Stimulated activated effector memory CD8-positive, alpha-beta T cell treated with anti-CD3 and anti-CD28 coated beads, Interleukin-12 subunit alpha, Interleukin-12 subunit beta, amount 100 ng/mL, for 72 hours (primary cell): ENCODE measurements around the gene WNT1.

Experiments used
- ATAC-seq: fragments of 150-1000 bp; cut with Tn5 transposase; 2 replicates; pipeline ENCODE4 v1.10.0; 2021
- DNase-seq, 2 donors: peaks; one replicate each; pipeline ENCODE4 v3.0.0; 2021 to 2022; ENCODE audit warnings: low spot score in 2 of 2
- H3K27ac Mint-ChIP-seq: one replicate; pipeline ENCODE4 v1.8.0; 2022; ENCODE audit warnings: mild to moderate bottlenecking, mixed read lengths
- H3K36me3 Mint-ChIP-seq: one replicate; pipeline ENCODE4 v1.8.0; 2022; ENCODE audit warnings: mild to moderate bottlenecking, mixed read lengths
- H3K4me1 Mint-ChIP-seq: one replicate; pipeline ENCODE4 v1.8.0; 2022; ENCODE audit warnings: mixed read lengths
- H3K4me3 Mint-ChIP-seq: one replicate; pipeline ENCODE4 v1.8.0; 2022; ENCODE audit warnings: mild to moderate bottlenecking, mixed read lengths
- H3K9me3 Mint-ChIP-seq: one replicate; pipeline ENCODE4 v1.8.0; 2022; ENCODE audit warnings: mixed read lengths

The WNT1 gene

DNA sequence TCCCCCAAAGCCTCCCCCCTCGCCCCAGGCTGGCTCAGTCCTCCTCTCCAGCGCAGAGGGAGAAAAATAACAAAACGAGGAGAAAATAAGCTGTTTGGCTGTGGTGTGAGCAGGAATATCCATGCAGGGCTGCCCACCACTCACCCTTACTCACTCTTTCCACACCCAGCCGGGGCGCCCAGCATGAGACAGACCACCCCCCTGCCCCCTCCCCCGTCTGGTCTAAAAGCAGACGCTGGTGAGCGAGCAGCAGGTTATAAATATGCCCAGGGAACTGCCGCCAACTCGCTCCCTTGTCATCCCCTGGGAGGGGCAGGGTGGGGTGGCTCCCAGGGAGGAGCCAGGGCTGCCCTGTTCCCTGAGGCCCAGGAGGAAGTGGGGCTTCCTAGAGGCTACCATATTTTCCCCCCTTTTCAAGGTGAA, 7.4 kb downstream of the WNT1 start:
- Mint-ChIP-seq H3K36me3 (peaks cover 8% of the 10 kb centered on the region), H3K9me3 (no peaks in the 10 kb centered on the region), H3K27ac (no peak overlapping the region), H3K4me3 (no peak overlapping the region), H3K4me1 (peaks cover 34% of the 10 kb centered on the region)
- DNase-seq (no peak), ATAC-seq (no peak)

DNA sequence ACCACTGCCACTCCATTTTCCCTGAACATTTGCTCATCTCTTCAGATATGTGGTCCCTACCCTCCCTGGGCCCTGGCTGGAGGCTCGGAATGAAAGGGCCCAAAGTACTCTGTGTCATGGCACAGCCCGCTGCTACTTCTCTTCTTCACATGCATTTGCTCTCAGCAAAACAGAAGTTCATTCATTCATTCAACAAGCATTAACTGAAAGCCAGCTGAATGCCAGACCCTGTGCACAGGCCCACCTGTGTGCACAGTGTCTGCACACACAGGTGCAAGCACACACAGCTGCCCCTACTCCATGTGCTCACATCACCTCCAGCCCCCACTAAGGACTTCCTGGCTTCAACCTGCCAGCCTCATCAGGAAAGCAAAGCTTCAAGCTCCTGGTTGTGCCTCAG, 7.8 kb downstream of the WNT1 start:
- Mint-ChIP-seq H3K4me1 (peaks cover 30% of the 10 kb centered on the region), H3K9me3 (no peaks in the 10 kb centered on the region), H3K36me3 (peaks cover 8% of the 10 kb centered on the region), H3K27ac (no peak overlapping the region), H3K4me3 (no peak overlapping the region)
- no peak for ATAC-seq
- DNase-seq = no peak

DNA sequence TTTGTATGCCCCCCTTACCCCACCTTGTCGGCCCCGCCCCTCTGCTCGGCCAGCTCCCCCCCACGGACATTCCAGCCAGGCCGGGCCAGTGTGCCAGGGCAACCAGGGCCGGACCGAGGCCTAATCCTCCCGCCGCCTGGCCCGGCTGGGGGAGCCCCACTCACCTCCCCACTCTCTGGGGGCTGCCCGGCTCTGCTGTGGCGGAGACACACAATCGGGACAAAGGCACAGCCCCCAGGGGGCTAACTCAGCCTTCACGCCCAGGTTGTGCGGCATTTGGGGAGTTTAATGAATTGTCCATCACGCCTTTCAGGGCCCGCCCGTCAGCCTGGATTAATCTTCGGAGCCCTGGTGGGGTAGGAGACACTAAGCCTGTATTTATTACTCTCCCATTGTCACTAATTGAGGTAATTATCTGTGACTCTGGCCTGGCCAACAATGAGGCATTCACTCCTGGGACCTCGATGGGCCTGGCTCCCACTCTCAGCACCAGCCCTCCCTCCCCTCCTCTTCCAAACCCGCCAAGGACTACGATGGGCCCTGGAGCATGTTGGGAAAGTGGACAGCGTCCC, 8.7 kb downstream of the WNT1 start:
- H3K27ac Mint-ChIP-seq = no peak overlapping the region

DNA sequence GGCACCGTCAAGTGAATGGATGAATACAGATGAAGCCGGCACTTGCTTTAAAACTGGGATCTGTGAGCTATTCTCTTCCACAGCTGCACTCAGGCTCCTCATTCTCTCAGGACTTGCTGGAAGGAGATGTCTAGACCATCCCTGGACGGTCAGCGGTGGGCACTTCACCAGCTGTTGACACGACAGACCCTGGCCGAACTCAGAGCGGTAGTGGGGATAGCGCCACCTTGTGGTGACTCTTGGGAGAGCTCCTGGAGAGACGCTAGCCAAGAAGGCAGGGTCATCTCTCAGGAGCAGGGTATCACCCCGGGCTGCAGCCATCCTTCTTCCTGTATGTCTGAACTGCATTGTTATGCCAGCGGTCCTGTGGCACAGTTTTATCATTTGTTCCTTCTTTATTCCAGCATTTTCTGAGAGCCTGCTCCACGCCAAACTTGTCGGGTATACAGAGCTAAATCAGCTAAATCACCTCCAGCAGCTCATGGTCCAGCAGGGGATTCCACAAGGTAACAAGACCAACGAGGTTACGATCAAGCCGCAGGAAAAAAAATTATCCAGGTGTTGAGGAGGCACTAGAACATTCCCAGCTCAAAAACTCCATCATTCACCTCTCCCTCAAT, 10.0 kb downstream of the WNT1 start:
- Mint-ChIP-seq H3K4me3 (no peak overlapping the region), H3K27ac (no peak overlapping the region), H3K4me1 (peaks cover 11% of the 10 kb centered on the region), H3K9me3 (no peaks in the 10 kb centered on the region), H3K36me3 (no peaks in the 10 kb centered on the region)
- DNase-seq (peak; percentile 85 to 94), ATAC-seq (peak; percentile 80)

More for the DNA sequence above, 8.7 kb downstream of the WNT1 start:
- no peaks in the 10 kb centered on the region for H3K9me3 Mint-ChIP-seq
- peaks cover 3% of the 10 kb centered on the region for H3K36me3 Mint-ChIP-seq
- peaks cover 21% of the 10 kb centered on the region for H3K4me1 Mint-ChIP-seq
- DNase-seq = no peak
- H3K4me3 Mint-ChIP-seq = no peak overlapping the region
- ATAC-seq = no peak

DNA sequence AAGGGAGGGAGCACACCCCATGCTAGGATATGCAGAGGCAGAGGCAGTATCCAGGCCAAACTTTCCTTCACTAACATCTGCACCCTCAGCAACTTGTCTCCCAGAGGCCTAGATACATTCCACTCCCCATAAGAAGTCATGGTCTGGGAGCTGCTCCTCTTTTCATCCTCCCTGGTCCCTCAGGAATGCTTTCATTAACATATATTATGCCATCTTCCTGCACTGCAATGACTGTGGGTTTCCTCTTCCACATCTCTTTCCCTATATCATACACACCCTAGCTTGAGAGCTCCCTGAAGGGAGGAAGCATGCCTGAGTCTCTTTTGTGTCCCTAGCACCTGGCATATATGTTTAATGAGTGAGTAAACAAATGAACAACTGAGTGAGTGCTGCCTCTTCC, 12.4 kb downstream of the WNT1 start:
- H3K9me3 Mint-ChIP-seq = no peaks in the 10 kb centered on the region
- no peaks in the 10 kb centered on the region for H3K36me3 Mint-ChIP-seq
- H3K27ac Mint-ChIP-seq = no peak overlapping the region
- DNase-seq (no peak), ATAC-seq (no peak)
- H3K4me1 Mint-ChIP-seq = peaks cover 18% of the 10 kb centered on the region
- no peak overlapping the region for H3K4me3 Mint-ChIP-seq

DNA sequence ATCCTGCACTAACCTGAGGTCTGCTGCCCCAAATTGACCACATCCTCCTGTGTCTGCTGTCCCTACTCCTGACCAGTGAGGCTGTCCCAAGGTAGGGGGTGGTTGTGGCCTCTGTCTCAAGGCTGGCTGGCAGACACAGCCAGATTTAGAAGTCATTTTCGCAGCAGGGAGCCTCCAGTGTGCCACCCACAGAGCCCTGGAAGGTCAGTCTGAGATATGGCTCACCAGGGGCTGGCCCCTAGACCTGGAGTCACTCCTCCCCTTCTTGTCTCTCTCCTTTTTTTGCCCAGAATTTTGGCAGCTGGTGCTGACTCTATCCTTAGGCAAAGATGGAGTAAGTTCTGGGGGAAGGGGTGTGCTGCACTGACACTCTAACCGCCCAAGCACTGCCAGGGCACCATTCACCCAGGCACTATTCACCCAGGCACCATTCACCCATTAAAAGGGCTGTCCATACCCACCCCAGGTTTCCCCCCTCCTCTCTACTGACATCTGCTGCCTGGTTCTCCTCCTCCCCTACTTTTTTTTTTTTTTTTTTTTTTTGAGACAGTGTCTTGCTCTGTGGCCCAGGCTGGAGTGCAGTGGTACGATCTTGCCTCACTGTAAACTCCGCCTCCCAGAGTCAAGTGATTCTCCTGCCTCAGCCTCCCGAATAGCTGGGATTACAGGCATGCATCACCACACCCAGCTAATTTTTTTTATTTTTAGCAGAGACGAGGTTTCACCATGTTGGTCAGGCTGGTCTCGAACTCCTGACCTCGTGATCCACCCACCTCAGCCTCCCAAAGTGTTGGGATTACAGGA, 13.3 kb downstream of the WNT1 start:
- no peak overlapping the region for H3K27ac Mint-ChIP-seq
- ATAC-seq (no peak), DNase-seq (no peak)
- no peaks in the 10 kb centered on the region for H3K36me3 Mint-ChIP-seq
- H3K4me3 Mint-ChIP-seq = no peak overlapping the region
- H3K4me1 Mint-ChIP-seq = peaks cover 25% of the 10 kb centered on the region
- H3K9me3 Mint-ChIP-seq = no peaks in the 10 kb centered on the region

DNA sequence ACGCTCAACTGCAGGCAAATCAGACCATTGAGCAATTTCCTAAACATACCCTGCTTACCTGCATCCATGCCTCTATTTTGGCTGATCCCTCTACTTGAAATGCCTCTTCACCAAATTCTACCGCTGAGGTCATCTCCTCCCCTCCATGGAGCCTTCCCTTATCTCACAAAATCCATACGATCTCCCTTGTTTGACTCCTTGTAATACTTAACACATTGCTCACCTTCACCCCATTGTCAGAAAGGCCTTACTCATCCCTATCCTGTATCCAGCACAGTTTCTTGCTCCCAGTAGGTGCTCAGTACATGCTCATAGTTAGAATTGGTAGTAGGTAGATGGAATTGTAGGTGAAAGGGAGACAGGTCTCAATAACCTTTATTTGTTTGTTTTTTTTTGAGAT, 15.7 kb downstream of the WNT1 start:
- ATAC-seq (no peak), DNase-seq (no peak)
- Mint-ChIP-seq H3K27ac (no peak overlapping the region), H3K4me3 (no peak overlapping the region), H3K4me1 (peaks cover 29% of the 10 kb centered on the region), H3K36me3 (no peaks in the 10 kb centered on the region), H3K9me3 (no peaks in the 10 kb centered on the region)

DNA sequence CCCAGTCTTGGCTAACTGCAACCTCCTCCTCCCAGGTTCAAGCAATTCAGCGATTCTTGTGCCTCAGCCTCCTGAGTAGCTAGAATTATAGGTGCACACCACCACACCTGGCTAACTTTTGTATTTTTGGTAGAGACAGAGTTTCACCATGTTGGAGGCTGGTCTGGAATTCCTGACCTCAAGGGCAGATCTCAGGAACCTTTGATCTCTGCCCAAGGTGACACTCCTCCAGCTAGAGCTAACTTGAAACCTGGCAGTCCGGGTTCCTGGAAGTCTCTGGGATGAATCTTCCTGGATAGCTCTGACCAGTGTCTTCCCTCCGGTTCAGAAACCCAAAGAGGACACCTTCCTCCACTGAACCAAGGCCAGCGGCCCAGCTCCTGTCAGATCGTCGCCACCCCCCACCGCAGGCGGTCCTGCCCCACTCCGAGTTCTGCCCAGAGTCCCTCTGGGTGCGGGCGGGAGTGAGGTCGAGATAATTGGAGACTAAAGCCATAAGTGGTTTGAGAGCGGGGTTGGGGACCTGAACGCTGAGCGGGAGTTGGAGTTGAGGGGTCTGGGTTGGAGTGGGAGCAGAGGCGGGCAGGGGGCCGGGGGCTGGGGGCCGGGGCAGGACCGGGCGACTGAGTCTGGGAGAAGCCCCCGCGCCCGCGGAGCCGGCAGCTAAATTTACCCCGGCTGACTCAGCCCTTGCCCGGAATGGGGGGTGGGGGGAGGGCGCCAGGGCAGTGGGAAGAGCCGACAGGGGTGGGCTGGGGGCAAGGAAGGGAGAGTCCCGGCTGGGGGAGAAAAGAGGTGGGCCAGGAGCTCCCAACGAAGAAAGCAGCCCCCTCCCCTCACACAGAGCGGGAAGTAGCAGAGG, 16.3 kb downstream of the WNT1 start:
- DNase-seq = no peak
- Mint-ChIP-seq H3K9me3 (no peaks in the 10 kb centered on the region), H3K36me3 (peaks cover 2% of the 10 kb centered on the region), H3K27ac (no peak overlapping the region), H3K4me3 (no peak overlapping the region), H3K4me1 (peaks cover 33% of the 10 kb centered on the region)
- no peak for ATAC-seq

DNA sequence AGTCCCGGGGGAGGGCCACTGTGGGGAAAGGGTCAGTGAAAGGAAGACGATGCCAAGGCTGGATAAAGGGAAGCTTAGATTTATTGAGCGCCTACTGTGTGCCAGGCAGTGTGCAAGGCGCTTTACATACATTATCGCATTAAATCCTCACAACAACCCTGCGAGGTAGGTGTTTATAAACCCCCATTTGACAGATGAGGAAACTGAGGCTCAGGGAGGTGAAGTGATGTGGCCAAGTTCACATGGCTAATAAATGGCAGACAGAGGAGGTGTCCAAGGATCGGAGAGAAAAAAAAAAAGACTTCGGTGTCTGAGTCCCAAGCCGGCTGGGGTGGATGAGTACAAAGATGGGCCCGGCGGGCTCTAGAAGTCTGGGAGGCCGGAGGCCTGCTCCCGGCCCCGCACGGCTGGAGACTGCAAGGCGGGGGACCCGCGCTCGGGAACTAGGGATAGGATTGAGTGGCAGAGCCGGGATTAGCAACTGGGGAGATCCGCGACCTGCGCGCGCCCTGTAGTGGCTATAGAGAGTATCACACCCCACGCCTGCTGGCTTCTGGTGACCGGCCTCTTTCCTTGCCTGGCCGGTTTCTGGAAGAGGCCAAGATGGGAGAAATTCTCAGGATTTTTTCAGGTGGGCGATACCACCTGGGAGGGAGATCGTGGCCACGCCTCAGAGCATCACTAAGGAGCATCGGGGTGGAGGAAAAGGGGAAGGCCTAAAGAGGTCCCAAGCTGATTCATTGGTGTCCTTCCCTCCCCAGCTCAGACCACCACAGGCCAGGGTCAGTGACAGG, 17.2 kb downstream of the WNT1 start:
- ATAC-seq (peak; percentile 39), DNase-seq (peak; percentile 21 to 75)
- Mint-ChIP-seq H3K4me3 (peak overlapping the region; percentile 16), H3K36me3 (peaks cover 10% of the 10 kb centered on the region), H3K4me1 (peaks cover 41% of the 10 kb centered on the region), H3K9me3 (no peaks in the 10 kb centered on the region), H3K27ac (peak overlapping the region; percentile 15)

DNA sequence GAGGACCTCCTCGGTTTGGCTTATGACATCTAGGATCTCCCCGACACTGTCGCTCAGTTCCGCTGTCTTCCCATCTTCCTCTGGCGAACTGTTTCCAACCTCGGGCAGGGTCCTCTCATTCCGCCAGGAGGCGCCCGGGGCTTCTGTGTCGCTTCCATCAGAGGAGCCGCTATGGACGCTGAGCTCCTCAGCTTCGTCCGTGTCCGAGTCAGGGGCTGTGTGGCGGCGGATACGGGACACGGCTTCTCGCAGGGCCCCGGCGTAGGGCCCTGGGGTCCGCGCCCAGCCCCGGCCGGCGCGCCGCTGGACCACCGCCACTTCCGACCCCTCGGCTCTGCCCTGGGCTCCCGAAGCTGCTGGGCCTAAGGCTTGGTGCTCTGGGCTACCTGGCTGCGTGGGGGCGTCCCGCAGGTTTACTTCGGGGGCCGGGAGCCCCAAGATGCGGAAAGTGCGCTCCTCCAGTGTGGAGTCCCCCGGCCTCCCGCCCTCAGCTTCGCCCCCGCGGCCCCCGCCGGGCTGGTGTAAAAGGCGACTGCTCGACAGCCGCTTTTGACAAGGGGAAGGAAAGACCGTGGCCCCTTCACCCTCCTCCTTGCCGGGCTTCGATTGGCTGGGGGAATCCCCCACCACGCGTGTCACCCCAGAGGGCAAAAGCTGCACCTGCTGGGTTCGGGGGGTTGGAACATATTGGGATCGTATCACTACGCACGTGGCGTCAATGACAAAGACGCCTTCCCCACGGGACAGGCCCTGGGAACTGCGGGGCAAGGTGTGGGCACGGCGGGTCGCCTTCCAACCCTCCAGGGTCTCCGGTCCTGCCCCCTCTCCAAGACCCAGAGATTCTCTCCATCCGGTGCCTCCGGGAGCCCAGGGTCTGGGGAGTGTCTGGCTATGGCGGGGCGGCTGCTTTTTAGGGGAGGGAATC, 18.9 kb downstream of the WNT1 start:
- Mint-ChIP-seq H3K36me3 (peaks cover 28% of the 10 kb centered on the region), H3K4me3 (peak overlapping the region; percentile 75), H3K4me1 (peaks cover 50% of the 10 kb centered on the region), H3K27ac (no peak overlapping the region), H3K9me3 (no peaks in the 10 kb centered on the region)
- ATAC-seq (peak; percentile 55), DNase-seq (peak; percentile 40 to 72)

DNA sequence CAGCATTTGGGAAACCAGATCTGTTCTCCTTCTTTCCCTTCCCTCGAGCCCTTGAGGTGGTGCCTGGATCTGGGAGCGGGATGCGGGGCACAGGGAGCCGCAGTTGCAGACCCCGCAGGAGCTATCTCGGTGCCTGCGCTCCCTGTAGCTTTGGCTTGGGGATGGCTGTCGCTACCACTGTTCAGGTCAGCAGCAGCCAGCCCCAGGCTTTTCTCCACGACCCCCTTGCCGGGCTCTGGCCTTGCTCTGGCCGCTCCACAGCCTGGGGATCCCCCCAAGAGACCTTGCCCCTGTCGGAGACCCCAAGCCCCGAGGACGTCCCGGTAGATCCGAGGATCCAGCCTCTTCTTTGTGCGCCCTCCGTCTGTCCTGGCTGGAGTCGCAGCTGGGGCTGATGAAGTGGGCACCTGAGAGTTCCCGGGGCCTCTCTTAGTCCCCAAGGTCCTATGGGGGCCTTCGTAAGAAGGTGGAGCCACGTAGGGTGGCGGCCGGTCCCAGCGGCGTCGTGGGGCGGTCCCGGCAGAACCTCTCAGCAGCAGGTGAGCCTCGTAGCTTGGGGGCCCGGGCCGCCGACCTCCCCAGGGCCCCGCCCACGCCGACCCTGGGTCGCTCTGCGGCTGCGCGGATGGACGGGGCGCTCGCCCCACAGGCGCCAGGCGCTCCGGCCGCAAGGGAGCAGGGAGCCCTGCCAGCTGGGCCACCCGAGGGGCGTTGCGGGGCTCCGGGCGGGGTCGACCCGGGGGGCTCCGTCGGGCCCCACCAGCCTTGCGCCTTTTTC, 19.8 kb downstream of the WNT1 start:
- ATAC-seq = peak; percentile 15
- H3K27ac Mint-ChIP-seq = no peak overlapping the region
- H3K9me3 Mint-ChIP-seq = no peaks in the 10 kb centered on the region
- DNase-seq = peak; percentile 28 to 68
- peaks cover 37% of the 10 kb centered on the region for H3K36me3 Mint-ChIP-seq
- peak overlapping the region; percentile 75 for H3K4me3 Mint-ChIP-seq
- peaks cover 53% of the 10 kb centered on the region for H3K4me1 Mint-ChIP-seq

DNA sequence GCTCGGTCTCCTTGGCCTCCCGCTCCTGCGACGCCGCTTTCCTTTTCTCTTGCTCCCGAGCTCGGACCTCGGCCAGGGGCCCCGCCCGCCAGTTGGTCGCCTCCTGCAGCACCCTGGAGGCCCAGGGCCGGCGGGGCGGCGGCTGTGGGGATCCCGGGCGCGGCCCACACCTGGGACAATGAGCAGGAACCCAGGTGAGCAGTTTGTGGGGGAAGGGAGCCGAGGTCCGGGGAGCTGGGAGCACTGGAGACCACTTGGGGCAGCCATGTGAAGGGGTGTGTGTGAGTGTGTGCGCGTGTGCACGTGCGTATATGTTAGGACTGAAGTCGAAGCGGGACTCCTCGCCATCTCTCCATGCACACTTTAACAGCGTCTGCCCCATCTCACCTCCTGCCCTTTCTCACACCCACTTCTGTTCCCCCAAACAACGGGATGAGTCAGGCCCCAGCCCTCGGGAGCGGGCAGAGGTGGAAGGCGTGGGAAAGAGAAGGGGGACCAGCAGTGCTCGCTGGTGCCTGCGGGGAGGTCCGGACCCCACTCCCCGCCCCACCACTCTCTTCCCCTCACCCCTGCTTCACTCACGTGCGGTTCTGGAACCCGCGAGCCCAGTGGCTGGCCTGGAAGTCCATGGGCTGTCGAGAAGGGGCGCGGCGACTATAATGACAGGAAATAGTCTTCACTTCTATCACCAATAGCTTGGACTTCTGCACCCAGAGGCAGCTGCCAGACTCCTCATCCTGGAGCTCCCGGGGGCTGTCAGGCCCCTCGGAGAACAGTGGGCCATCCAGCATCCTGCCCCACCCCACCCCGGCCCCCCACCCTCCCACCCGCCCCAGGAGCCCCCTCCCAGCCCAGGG, 20.6 kb downstream of the WNT1 start:
- H3K4me3 Mint-ChIP-seq = peak overlapping the region; percentile 75
- ATAC-seq (peak; percentile 39), DNase-seq (peak in 1 of 2 donors; percentile 65)
- H3K9me3 Mint-ChIP-seq = no peaks in the 10 kb centered on the region
- peaks cover 45% of the 10 kb centered on the region for H3K36me3 Mint-ChIP-seq
- H3K4me1 Mint-ChIP-seq = peaks cover 54% of the 10 kb centered on the region
- H3K27ac Mint-ChIP-seq = no peak overlapping the region
